ENCODE data around the gene HACD4.

The HACD4 gene

GRCh38 chr9:21031091-21031807 lies at the start of gene HACD4:
TSS of gene HACD4 (minus strand) at chr9:21031640. CDS start at chr9:21031590, 50 bp downstream.
- H3K4me3 ChIP-seq (ENCODE audit: low read depth, low read length) = peak within 1 kb of the TSS; percentile 18

- H3K4me3 ChIP-seq (ENCODE audit: low read depth, low read length) = no peak overlapping the region
Observed at GRCh38 chr9:21080793-21081192, 49.4 kb upstream of the HACD4 start.

GRCh38 chr9:21078702-21079101 lies 47.3 kb upstream of the HACD4 start:
- H3K4me3 ChIP-seq (ENCODE audit: low read depth, low read length) = no peak overlapping the region

- no peak within 1 kb of the TSS for H3K4me3 ChIP-seq (ENCODE audit: low read depth, low read length)
Observed at GRCh38 chr9:21077781-21078180, 46.3 kb upstream of the HACD4 start, which contains the start of gene IFNB1. TSS of gene IFNB1 (minus strand) at chr9:21077942. CDS start at chr9:21077869, 73 bp downstream.

GRCh38 chr9:21075484-21075883 lies 44.0 kb upstream of the HACD4 start:
- no peak overlapping the region for H3K4me3 ChIP-seq (ENCODE audit: low read depth, low read length)

GRCh38 chr9:21070906-21071305 lies 39.5 kb upstream of the HACD4 start:
- H3K4me3 ChIP-seq (ENCODE audit: low read depth, low read length) = no peak overlapping the region

GRCh38 chr9:21070171-21070571 lies 38.7 kb upstream of the HACD4 start:
- H3K4me3 ChIP-seq (ENCODE audit: low read depth, low read length) = no peak overlapping the region

- no peak overlapping the region for H3K4me3 ChIP-seq (ENCODE audit: low read depth, low read length)
Observed at GRCh38 chr9:21060919-21061561, 29.6 kb upstream of the HACD4 start.

- H3K4me3 ChIP-seq (ENCODE audit: low read depth, low read length) = no peak overlapping the region
Observed at GRCh38 chr9:21056931-21057330, 25.5 kb upstream of the HACD4 start.

- no peak overlapping the region for H3K4me3 ChIP-seq (ENCODE audit: low read depth, low read length)
Observed at GRCh38 chr9:21053851-21054250, 22.4 kb upstream of the HACD4 start.

GRCh38 chr9:21047281-21047691 lies 15.8 kb upstream of the HACD4 start:
- no peak overlapping the region for H3K4me3 ChIP-seq (ENCODE audit: low read depth, low read length)

GRCh38 chr9:21043841-21044240 lies 12.4 kb upstream of the HACD4 start:
- no peak overlapping the region for H3K4me3 ChIP-seq (ENCODE audit: low read depth, low read length)

- H3K4me3 ChIP-seq (ENCODE audit: low read depth, low read length) = no peak overlapping the region
Observed at GRCh38 chr9:21042466-21042865, 11.0 kb upstream of the HACD4 start.

- H3K4me3 ChIP-seq (ENCODE audit: low read depth, low read length) = no peak overlapping the region
Observed at GRCh38 chr9:21039302-21039701, 7.9 kb upstream of the HACD4 start.

- no peak overlapping the region for H3K4me3 ChIP-seq (ENCODE audit: low read depth, low read length)
Observed at GRCh38 chr9:21037278-21037677, 5.8 kb upstream of the HACD4 start.

GRCh38 chr9:21031808-21032183 lies 356 bp upstream of the HACD4 start:
- H3K4me3 ChIP-seq (ENCODE audit: low read depth, low read length) = no peak overlapping the region

- no peak overlapping the region for H3K4me3 ChIP-seq (ENCODE audit: low read depth, low read length)
Observed at GRCh38 chr9:21030389-21031035, 928 bp downstream of the HACD4 start.

- no peak overlapping the region for H3K4me3 ChIP-seq (ENCODE audit: low read depth, low read length)
Observed at GRCh38 chr9:21029661-21030060, 1.8 kb downstream of the HACD4 start.

GRCh38 chr9:21028466-21028865 lies 3.0 kb downstream of the HACD4 start:
- H3K4me3 ChIP-seq (ENCODE audit: low read depth, low read length) = no peak overlapping the region

- no peak overlapping the region for H3K4me3 ChIP-seq (ENCODE audit: low read depth, low read length)
Observed at GRCh38 chr9:21027295-21027694, 4.1 kb downstream of the HACD4 start.

GRCh38 chr9:21023861-21024260 lies 7.6 kb downstream of the HACD4 start:
- H3K4me3 ChIP-seq (ENCODE audit: low read depth, low read length) = no peak overlapping the region

- no peak overlapping the region for H3K4me3 ChIP-seq (ENCODE audit: low read depth, low read length)
Observed at GRCh38 chr9:21018177-21018576, 13.3 kb downstream of the HACD4 start.
